H1 (cell line): ENCODE results near the gene CRTAC1. TPM values are rescaled to one million over a fixed set of nuclear protein-coding genes. Genes with fewer than 3 reads are reported as not detected.

ENCODE experiments used
- CTCF ChIA-PET: fragments of 300-600 bp; sonication (Branson Sonifier 250); formaldehyde crosslinking; loops from one replicate; lab custom pipeline; 2021; ENCODE audit not compliant: partially characterized antibody; lab: Charles Lee
- POLR2A ChIA-PET: fragments of 300-600 bp; sonication (Branson Sonifier 250); formaldehyde crosslinking; loops from one replicate; lab custom pipeline; 2021; ENCODE audit warnings: inconsistent platforms; ENCODE audit not compliant: partially characterized antibody; lab: Charles Lee
- DNase-seq, 2 experiments: peaks; one replicate each; pipeline versions ENCODE4 v3.0.0 to v3.0.0-alpha.2; 2010 to 2022; ENCODE audit warnings: low spot score in 2 of 2, low read depth in 1 of 2, mixed read lengths in 1 of 2
- FAIRE-seq: peaks from 2 replicates; lab custom pipeline; 2011; peaks lifted over from hg19 to GRCh38; lab: Jason Lieb, UNC
- H2AFZ ChIP-seq: 2 replicates; pipeline ENCODE4 v1.8.1; 2012; ENCODE audit warnings: low read length, inconsistent platforms
- H2AK5ac ChIP-seq: 2 replicates; pipeline ENCODE4 v1.6.1; 2013; ENCODE audit warnings: low read depth, low read length
- H2BK120ac ChIP-seq: replicated peaks from 2 replicates; pipeline ENCODE3; 2013; ENCODE audit warnings: low read depth, low read length, inconsistent platforms
- H2BK12ac ChIP-seq: 2 replicates; pipeline ENCODE4 v1.6.1; 2013; ENCODE audit warnings: low read depth, low read length
- H2BK15ac ChIP-seq: 2 replicates; pipeline ENCODE4 v1.6.1; 2013; ENCODE audit warnings: low read length
- H2BK20ac ChIP-seq: 2 replicates; pipeline ENCODE4 v1.6.1; 2013; ENCODE audit warnings: low read length
- H2BK5ac ChIP-seq: 2 replicates; pipeline ENCODE4 v1.6.1; 2013; ENCODE audit warnings: low read depth, low read length
- H3K14ac ChIP-seq: 2 replicates; pipeline ENCODE4 v1.6.1; 2013; ENCODE audit warnings: inconsistent platforms; ENCODE audit not compliant: insufficient read length
- H3K18ac ChIP-seq: 2 replicates; pipeline ENCODE4 v1.6.1; 2013; ENCODE audit warnings: low read length; ENCODE audit errors: extremely low read depth
- H3K23ac ChIP-seq: 2 replicates; pipeline ENCODE4 v1.6.1; 2013; ENCODE audit warnings: inconsistent platforms; ENCODE audit not compliant: insufficient read length
- H3K23me2 ChIP-seq: 2 replicates; pipeline ENCODE4 v1.6.1; 2013; ENCODE audit warnings: low read depth, low read length
- H3K27ac ChIP-seq: 2 replicates; pipeline ENCODE4 v1.6.1; 2011; ENCODE audit warnings: low read depth, low read length, inconsistent platforms
- H3K27me3 ChIP-seq, 4 experiments: replicated peaks in 1 of 4; 1 replicate in 1 of 4; 2 replicates in 3 of 4; pipeline versions ENCODE4 v1.6.1 to v1.8.1; 2011 to 2013; ENCODE audit warnings: low read length in 3 of 4, mild to moderate bottlenecking in 3 of 4, inconsistent platforms in 2 of 4, mixed read lengths in 2 of 4, moderate library complexity in 1 of 4; ENCODE audit not compliant: control insufficient read depth in 3 of 4, insufficient read depth in 3 of 4; ENCODE audit errors: extremely low read depth in 1 of 4
- H3K36me3 ChIP-seq, 4 experiments: 2 replicates each; pipeline versions ENCODE4 v1.6.1 to v1.8.1; 2011 to 2013; ENCODE audit warnings: mild to moderate bottlenecking in 4 of 4, low read length in 3 of 4, moderate library complexity in 2 of 4, control low read depth in 1 of 4, inconsistent platforms in 1 of 4; ENCODE audit not compliant: insufficient read depth in 4 of 4, control insufficient read depth in 2 of 4
- H3K4ac ChIP-seq: replicated peaks from 2 replicates; pipeline ENCODE3; 2013; ENCODE audit warnings: low read length, low read depth, mixed read lengths, inconsistent platforms; ENCODE audit not compliant: insufficient read length
- H3K4me1 ChIP-seq, 4 experiments: replicated peaks in 1 of 4; 1 replicate in 1 of 4; 2 replicates in 3 of 4; pipeline versions ENCODE4 v1.6.1 to v1.8.1; 2011 to 2013; ENCODE audit warnings: low read length in 3 of 4, inconsistent platforms in 2 of 4, mixed read lengths in 1 of 4; ENCODE audit not compliant: insufficient read depth in 4 of 4, control insufficient read depth in 3 of 4
- H3K4me2 ChIP-seq, 2 experiments: 2 replicates each; pipeline versions ENCODE4 v1.6.1 to v1.8.1; 2011 to 2013; ENCODE audit warnings: low read depth in 2 of 2, low read length in 2 of 2, control low read depth in 1 of 2, inconsistent platforms in 1 of 2, mild to moderate bottlenecking in 1 of 2; ENCODE audit not compliant: insufficient read depth in 1 of 2
- H3K4me3 ChIP-seq, 4 experiments: fragments of 200-600, 300-600 bp in 1 of 4; sonication (generic), shearing (Covaris generic), sonication (Bioruptor Twin) in 1 of 4; 2 replicates each; pipeline versions ENCODE4 v1.5.1 to v1.8.1; 2011 to 2016; ENCODE audit warnings: low read length in 4 of 4, low read depth in 3 of 4, control low read depth in 2 of 4, inconsistent platforms in 2 of 4, mild to moderate bottlenecking in 2 of 4, mixed read lengths in 1 of 4, moderate library complexity in 1 of 4; ENCODE audit not compliant: insufficient read depth in 2 of 4; ENCODE audit errors: extremely low read depth in 1 of 4
- H3K56ac ChIP-seq: replicated peaks from 2 replicates; pipeline ENCODE3; 2013; ENCODE audit warnings: low read depth, mild to moderate bottlenecking, mixed read lengths, low read length, inconsistent platforms; ENCODE audit not compliant: insufficient read length
- H3K79me1 ChIP-seq: 2 replicates; pipeline ENCODE4 v1.6.1; 2013; ENCODE audit warnings: low read depth, low read length, control low read depth
- H3K79me2 ChIP-seq, 2 experiments: 2 replicates each; pipeline versions ENCODE4 v1.6.1 to v1.8.1; 2012 to 2013; ENCODE audit warnings: low read length in 2 of 2, mild to moderate bottlenecking in 2 of 2, inconsistent platforms in 1 of 2; ENCODE audit not compliant: insufficient read depth in 2 of 2, control insufficient read depth in 1 of 2
- H3K9ac ChIP-seq, 4 experiments: replicated peaks in 1 of 4; 1 replicate in 1 of 4; 2 replicates in 3 of 4; pipeline versions ENCODE4 v1.6.1 to v1.8.1; 2011 to 2013; ENCODE audit warnings: low read depth in 3 of 4, low read length in 3 of 4, control low read depth in 2 of 4, mild to moderate bottlenecking in 2 of 4, moderate library complexity in 2 of 4, inconsistent platforms in 1 of 4; ENCODE audit errors: extremely low read depth in 1 of 4
- H3K9me3 ChIP-seq, 2 experiments: 2 replicates each; pipeline versions ENCODE4 v1.6.1 to v1.8.1; 2012 to 2013; ENCODE audit warnings: mild to moderate bottlenecking in 2 of 2, moderate library complexity in 2 of 2, control low read depth in 1 of 2, inconsistent platforms in 1 of 2, low read depth in 1 of 2, low read length in 1 of 2, mixed read lengths in 1 of 2; ENCODE audit not compliant: insufficient read depth in 2 of 2
- H4K20me1 ChIP-seq, 2 experiments: replicated peaks in 1 of 2; 2 replicates each; pipeline versions ENCODE3 to v1.8.1; 2011 to 2013; ENCODE audit warnings: inconsistent platforms in 2 of 2, low read length in 2 of 2, mild to moderate bottlenecking in 1 of 2; ENCODE audit not compliant: insufficient read depth in 2 of 2, control insufficient read depth in 1 of 2
- H4K5ac ChIP-seq: 2 replicates; pipeline ENCODE4 v1.6.1; 2013; ENCODE audit warnings: low read length, low read depth, mixed read lengths, inconsistent platforms; ENCODE audit not compliant: insufficient read length
- H4K8ac ChIP-seq: 2 replicates; pipeline ENCODE4 v1.8.0; 2013; ENCODE audit warnings: mild to moderate bottlenecking, moderate library complexity, low read length, inconsistent platforms; ENCODE audit not compliant: insufficient read depth; ENCODE audit errors: extremely low read depth
- H4K91ac ChIP-seq: replicated peaks from 2 replicates; pipeline ENCODE3; 2013; ENCODE audit warnings: low read length, mixed read lengths, inconsistent platforms; ENCODE audit not compliant: insufficient read length
- HDAC6 ChIP-seq: IDR thresholded peaks from one replicate; pipeline ENCODE4 v1.7.1; 2012; ENCODE audit warnings: low read depth, mild to moderate bottlenecking, inconsistent platforms, low read length, moderate library complexity
- JUN ChIP-seq: IDR thresholded peaks from 2 replicates; pipeline ENCODE4 v1.6.1; 2011; ENCODE audit warnings: low read depth, mild to moderate bottlenecking, improper control_type of control experiment, low read length
- KDM5A ChIP-seq: fragments of 200-600 bp; IDR thresholded peaks from 2 replicates; pipeline ENCODE4 v1.7.1; 2012; ENCODE audit warnings: mild to moderate bottlenecking, low read length, inconsistent platforms, mixed read lengths
- MAX ChIP-seq: IDR thresholded peaks from 2 replicates; pipeline ENCODE4 v1.6.1; 2012; ENCODE audit warnings: inconsistent platforms
- POLR2A ChIP-seq, 2 experiments: IDR thresholded peaks; 1 replicate in 1 of 2; 2 replicates in 1 of 2; pipeline ENCODE4 v1.6.1; 2011; ENCODE audit warnings: low read depth in 2 of 2, low read length in 2 of 2, mild to moderate bottlenecking in 2 of 2; ENCODE audit errors: control extremely low read depth in 1 of 2
- TCF12 ChIP-seq: IDR thresholded peaks from 2 replicates; pipeline ENCODE4 v1.6.1; 2011; ENCODE audit warnings: low read depth, mild to moderate bottlenecking, low read length
- YY1 ChIP-seq: IDR thresholded peaks from 2 replicates; pipeline ENCODE4 v1.6.1; 2011; ENCODE audit warnings: low read depth, mild to moderate bottlenecking, low read length
- WGBS, 2 experiments: shearing (Covaris generic) in 1 of 2; methylation state at CpG; one replicate each; pipeline versions ENCODE4 v1.1.6 to v1.1.7; 2013 to 2015; ENCODE audit warnings: low lambda C conversion rate in 2 of 2, mixed read lengths in 2 of 2, inconsistent platforms in 1 of 2, low coverage in 1 of 2, missing lambda C conversion rate in 1 of 2; ENCODE audit not compliant: insufficient replicate concordance in 2 of 2, insufficient coverage in 1 of 2, insufficient read length in 1 of 2; ENCODE audit errors: extremely low coverage in 1 of 2, missing lambda C conversion rate in 1 of 2; 5-methylcytosine and 5-hydroxymethylcytosine counted together
- polyA plus RNA-seq, 7 experiments: library from polyadenylated mRNA; depleted of rRNA in 3 of 7; stranded (reverse) in 5 of 7; unstranded in 2 of 7; fragments of >200 nt in 5 of 7; fragments of 200-250 nt in 2 of 7; gene quantifications; 1 replicate in 5 of 7; 2 replicates in 1 of 7; 4 replicates in 1 of 7; pipeline versions ENCODE4 v1.2.1 to v1.2.3, GENCODE V29; 2011 to 2013; ENCODE audit warnings: missing spikeins in 2 of 7, mixed read lengths in 2 of 7
- total RNA-seq: library from RNA; stranded (reverse); fragmentation: NEBNext Ultra II Directional; extraction: Animal tissue kit (Norgen Biotek cat#: 25700); gene quantifications from 2 replicates; pipeline ENCODE4 v1.2.1, GENCODE V29; 2021

CRTAC1 gene
- total and polyA plus RNA-seq, 2 of the 8 experiments (the other 6 are each of a cell fraction or from before 2014, with no cell fraction given) = 0.91 to 1.2 TPM

- H4K5ac ChIP-seq = no peak overlapping the region
- no peak overlapping the region for H2BK120ac ChIP-seq
- H2BK15ac ChIP-seq = no peak overlapping the region
- no peak overlapping the region for H3K18ac ChIP-seq
- H3K79me2 ChIP-seq = no peaks in the 10 kb centered on the region
- H3K56ac ChIP-seq = no peak overlapping the region
- H3K23me2 ChIP-seq = no peaks in the 10 kb centered on the region
- no peak for FAIRE-seq
- no peak overlapping the region for H3K4me3 ChIP-seq
- H4K8ac ChIP-seq = no peak overlapping the region
- H4K20me1 ChIP-seq = no peaks in the 10 kb centered on the region
- H3K9me3 ChIP-seq = no peaks in the 10 kb centered on the region
- H3K4me1 ChIP-seq = peaks cover 2 to 9% (median 3%) of the 10 kb centered on the region in 4 experiments; a peak in 5 of 7 replicates
- H3K14ac ChIP-seq = no peak overlapping the region
- H3K27me3 ChIP-seq = no peaks in the 10 kb centered on the region
- ChIA-PET CTCF (interaction anchor here (0.7 to 14.5 kb wide), 9 partner anchors 8 to 188 kb away, joined by 3 to 236 read pairs (median 4); partner anchors contain the start of gene AVPI1), POLR2A (no interaction called here)
- H2BK12ac ChIP-seq = peak overlapping the region; percentile 18; the same call in 1 of the 2 replicates
- H2AK5ac ChIP-seq = no peak overlapping the region
- H3K4ac ChIP-seq = no peak overlapping the region
- H3K27ac ChIP-seq = no peak overlapping the region
- H3K23ac ChIP-seq = no peak overlapping the region
- no peaks in the 10 kb centered on the region for H3K36me3 ChIP-seq
- no peak overlapping the region for H2BK20ac ChIP-seq
- H3K4me2 ChIP-seq = no peak overlapping the region
- H3K79me1 ChIP-seq = no peaks in the 10 kb centered on the region
- WGBS, 2 experiments = 88% methylated on average over 7 of the region's 7 CpGs; no CpG with 5 or more reads in 1 of the 2 experiments
- DNase-seq = no peak
- no peak overlapping the region for H4K91ac ChIP-seq
- no peak overlapping the region for H2BK5ac ChIP-seq
- no peak overlapping the region for H2AFZ ChIP-seq
- no peak overlapping the region for H3K9ac ChIP-seq
- TF ChIP-seq TCF12 (no peak), JUN (no peak), KDM5A (no peak), POLR2A (IDR thresholded peaks at IDR 0.05; ENCODE audit: control extremely low read depth in 1 of 2, low read depth in 2 of 2, low read length in 2 of 2) (no peak), HDAC6 (no peak), YY1 (no peak), MAX (no peak)
Observed at GRCh38 chr10:97875391-97875790, 155.0 kb downstream of the CRTAC1 start.
